ENCODE measurements around the gene MAP2K2. TPM values are rescaled to one million over a fixed set of nuclear protein-coding genes. Genes with fewer than 3 reads are reported as not detected.
A peak's percentile ranks its signal among the peaks of the same experiment; 100 is the strongest.
"Not testable (repeated sequence)": the region's sequence is repeated elsewhere in the genome, so short reads cannot be mapped to it uniquely, and the experiment has no call there.

The MAP2K2 gene
- total RNA-seq, 1 donor from 2014 or later: 155 TPM

DNA sequence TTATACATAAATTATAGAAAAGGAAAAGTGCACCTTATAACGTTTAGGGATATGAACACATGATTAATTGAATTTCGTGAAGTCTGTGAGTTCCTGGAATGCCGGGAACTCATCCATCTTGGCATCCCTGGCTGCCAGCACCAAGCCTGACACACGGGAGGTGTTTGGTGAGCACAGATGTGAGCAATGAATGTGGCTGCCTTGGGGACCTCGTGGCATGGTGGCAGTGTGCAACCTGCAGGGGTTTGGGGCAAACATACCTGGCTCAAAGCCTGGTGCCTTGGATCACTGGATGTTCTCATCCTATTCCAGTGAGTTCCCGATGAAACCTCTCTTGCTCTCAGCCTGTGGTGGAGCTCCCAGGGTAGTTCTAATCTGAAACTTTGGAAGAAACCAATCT, 10.4 kb upstream of the MAP2K2 start:
- intact Hi-C loops (cut with DNase I): no loop called here
- Histone ChIP-seq H3K4me3 (no peak overlapping the region), H3K9me3 (no peaks in the 10 kb centered on the region), H3K27me3 (no peaks in the 10 kb centered on the region), H3K4me1 (no peaks in the 10 kb centered on the region), H3K36me3 (no peaks in the 10 kb centered on the region), H3K27ac (no peak overlapping the region)
- TF ChIP-seq CTCF (IDR thresholded peaks at IDR 0.05): no peak
- no peak for DNase-seq (ENCODE audit: low spot score in 2 of 2)

DNA sequence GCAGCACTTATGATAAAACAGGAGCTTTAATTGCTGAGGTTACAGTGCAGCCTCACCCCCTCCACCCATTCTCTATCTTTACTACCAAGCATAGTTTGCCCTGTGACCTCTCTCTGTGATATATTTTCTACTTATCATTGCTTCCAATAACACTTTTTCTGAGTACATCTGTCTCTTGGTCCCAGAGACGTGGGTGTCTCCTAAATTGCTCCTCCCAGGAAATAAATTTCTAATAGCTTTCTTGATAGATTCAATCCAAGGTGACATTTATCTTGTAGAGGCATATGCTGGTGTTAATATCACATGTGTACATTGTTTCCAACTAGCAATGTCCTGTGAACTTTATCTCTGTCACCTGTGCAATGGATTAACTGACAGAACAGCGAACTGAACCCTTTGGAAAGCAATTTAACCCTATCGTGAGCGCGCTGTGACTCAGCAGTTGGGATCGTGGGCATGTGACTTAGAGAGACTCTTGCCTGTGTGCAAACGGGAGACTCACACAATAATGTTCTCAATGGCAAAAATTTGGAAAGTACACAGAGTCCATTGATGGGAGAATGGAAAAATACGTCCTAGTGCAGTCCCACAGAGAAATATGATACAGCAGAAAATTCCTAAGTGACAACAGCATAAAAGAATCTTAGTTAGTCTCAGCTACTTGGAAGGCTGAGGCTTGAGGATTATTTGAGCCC, 7.0 kb upstream of the MAP2K2 start:
- H3K36me3 ChIP-seq: no peaks in the 10 kb centered on the region
- H3K9me3 ChIP-seq: no peaks in the 10 kb centered on the region
- intact Hi-C loops (cut with DNase I): no loop called here
- no peak overlapping the region for H3K4me3 ChIP-seq
- no peak for DNase-seq (ENCODE audit: low spot score in 2 of 2)
- no peak overlapping the region for H3K27ac ChIP-seq
- no peak for TF ChIP-seq CTCF (IDR thresholded peaks at IDR 0.05)
- no peaks in the 10 kb centered on the region for H3K27me3 ChIP-seq
- H3K4me1 ChIP-seq: no peaks in the 10 kb centered on the region

GRCh38 chr19:4129050-4129449, 5.1 kb upstream of the MAP2K2 start:
- H3K27me3 ChIP-seq; H3K9me3 ChIP-seq; intact Hi-C loops (cut with DNase I); DNase-seq (ENCODE audit: low spot score in 2 of 2); H3K4me3 ChIP-seq; H3K4me1 ChIP-seq; H3K27ac ChIP-seq; H3K36me3 ChIP-seq: not testable (repeated sequence)

GRCh38 chr19:4127322-4127721, 3.4 kb upstream of the MAP2K2 start:
- H3K36me3 ChIP-seq; H3K9me3 ChIP-seq; H3K4me3 ChIP-seq; H3K27me3 ChIP-seq; DNase-seq (ENCODE audit: low spot score in 2 of 2); H3K27ac ChIP-seq; intact Hi-C loops (cut with DNase I): not testable (repeated sequence)
- H3K4me1 ChIP-seq: peaks cover 12 to 16% of the 10 kb centered on the region in 2 donors

- TF ChIP-seq CTCF (IDR thresholded peaks at IDR 0.05): no peak
- Histone ChIP-seq H3K4me1 (peaks cover 12 to 16% of the 10 kb centered on the region in 2 donors), H3K36me3 (peaks cover 0 to 4% of the 10 kb centered on the region in 2 donors), H3K27ac (no peak overlapping the region), H3K9me3 (no peaks in the 10 kb centered on the region), H3K4me3 (peak overlapping the region; percentile 85 to 99), H3K27me3 (no peaks in the 10 kb centered on the region)
- DNase-seq (ENCODE audit: low spot score in 2 of 2): no peak
- intact Hi-C loops (cut with DNase I): loop anchor here (1.0 to 5.0 kb wide), 3 partner anchors 58 to 361 kb away; partner anchors contain the start of genes EEF2 and ZBTB7A
These were observed 716 bp upstream of the MAP2K2 start for GRCh38 chr19:4124638-4125037.

GRCh38 chr19:4122480-4122879, 1.4 kb downstream of the MAP2K2 start:
- peak overlapping the region; percentile 52 to 63 for H3K27ac ChIP-seq
- H3K27me3 ChIP-seq: no peaks in the 10 kb centered on the region
- no peaks in the 10 kb centered on the region for H3K9me3 ChIP-seq
- no peak for TF ChIP-seq CTCF (IDR thresholded peaks at IDR 0.05)
- intact Hi-C loops (cut with DNase I): loop anchor here (5.0 kb wide), 1 partner anchor 135 kb away; the partner anchor contains the start of gene EEF2
- H3K4me3 ChIP-seq: peak overlapping the region; percentile 85 to 99
- peaks cover 12 to 16% of the 10 kb centered on the region in 2 donors for H3K4me1 ChIP-seq
- peaks cover 3 to 11% of the 10 kb centered on the region in 2 donors for H3K36me3 ChIP-seq
- no peak for DNase-seq (ENCODE audit: low spot score in 2 of 2)
